D721Med (cell line): ENCODE results near the gene SBNO2.

Experiments used
- DNase-seq: peaks from one replicate; pipeline ENCODE4 v3.0.0; 2011; ENCODE audit warnings: low spot score; ENCODE audit not compliant: insufficient read length
- FAIRE-seq: peaks from 2 replicates; lab custom pipeline; 2011; peaks lifted over from hg19 to GRCh38; lab: Jason Lieb, UNC
- TF ChIP-seq, protein P1 (sequence below): IDR thresholded peaks from 2 replicates; pipeline ENCODE4 v1.5.1; 2012; ENCODE audit warnings: mild to moderate bottlenecking, control low read depth; ENCODE audit not compliant: insufficient read depth; ENCODE audit errors: missing control alignments

SBNO2 gene

DNA sequence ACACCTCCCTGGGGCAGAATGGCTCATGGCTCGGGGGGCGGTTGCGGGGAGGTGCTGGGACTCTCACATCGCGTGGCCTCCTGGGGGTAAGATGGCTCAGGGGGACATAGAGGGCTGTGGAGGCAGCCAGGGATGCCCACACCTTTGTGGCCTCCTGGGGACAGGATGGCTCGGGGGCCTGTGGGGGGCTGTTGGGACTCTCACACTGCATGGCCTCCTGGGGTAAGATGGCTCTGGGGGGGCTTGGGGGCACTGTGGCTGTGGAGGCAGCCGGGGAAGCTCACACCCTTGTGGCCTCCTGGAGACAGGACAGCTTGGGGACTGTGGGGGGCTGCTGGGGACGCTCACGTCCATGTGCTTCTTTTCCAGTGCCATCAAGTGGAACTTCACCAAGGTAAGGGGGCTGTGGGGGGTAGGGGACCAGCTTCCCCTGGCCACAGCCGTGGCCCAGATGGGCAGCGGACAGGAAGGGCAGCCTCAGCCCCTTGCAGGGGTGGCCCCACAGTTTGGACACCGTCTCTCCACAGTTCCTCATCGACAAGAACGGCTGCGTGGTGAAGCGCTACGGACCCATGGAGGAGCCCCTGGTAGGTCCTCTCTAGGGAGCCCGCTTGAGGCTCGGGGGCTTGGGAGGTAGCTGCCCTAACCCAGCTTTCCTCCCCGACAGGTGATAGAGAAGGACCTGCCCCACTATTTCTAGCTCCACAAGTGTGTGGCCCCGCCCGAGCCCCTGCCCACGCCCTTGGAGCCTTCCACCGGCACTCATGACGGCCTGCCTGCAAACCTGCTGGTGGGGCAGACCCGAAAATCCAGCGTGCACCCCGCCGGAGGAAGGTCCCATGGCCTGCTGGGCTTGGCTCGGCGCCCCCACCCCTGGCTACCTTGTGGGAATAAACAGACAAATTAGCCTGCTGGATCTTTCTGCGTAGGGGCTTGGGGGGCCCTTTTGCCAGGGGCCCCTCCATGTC, 67.9 kb downstream of the SBNO2 start:
- DNase-seq (no peak), FAIRE-seq (no peak)
- TF ChIP-seq, protein P1, sequence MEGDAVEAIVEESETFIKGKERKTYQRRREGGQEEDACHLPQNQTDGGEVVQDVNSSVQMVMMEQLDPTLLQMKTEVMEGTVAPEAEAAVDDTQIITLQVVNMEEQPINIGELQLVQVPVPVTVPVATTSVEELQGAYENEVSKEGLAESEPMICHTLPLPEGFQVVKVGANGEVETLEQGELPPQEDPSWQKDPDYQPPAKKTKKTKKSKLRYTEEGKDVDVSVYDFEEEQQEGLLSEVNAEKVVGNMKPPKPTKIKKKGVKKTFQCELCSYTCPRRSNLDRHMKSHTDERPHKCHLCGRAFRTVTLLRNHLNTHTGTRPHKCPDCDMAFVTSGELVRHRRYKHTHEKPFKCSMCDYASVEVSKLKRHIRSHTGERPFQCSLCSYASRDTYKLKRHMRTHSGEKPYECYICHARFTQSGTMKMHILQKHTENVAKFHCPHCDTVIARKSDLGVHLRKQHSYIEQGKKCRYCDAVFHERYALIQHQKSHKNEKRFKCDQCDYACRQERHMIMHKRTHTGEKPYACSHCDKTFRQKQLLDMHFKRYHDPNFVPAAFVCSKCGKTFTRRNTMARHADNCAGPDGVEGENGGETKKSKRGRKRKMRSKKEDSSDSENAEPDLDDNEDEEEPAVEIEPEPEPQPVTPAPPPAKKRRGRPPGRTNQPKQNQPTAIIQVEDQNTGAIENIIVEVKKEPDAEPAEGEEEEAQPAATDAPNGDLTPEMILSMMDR: no peak

DNA sequence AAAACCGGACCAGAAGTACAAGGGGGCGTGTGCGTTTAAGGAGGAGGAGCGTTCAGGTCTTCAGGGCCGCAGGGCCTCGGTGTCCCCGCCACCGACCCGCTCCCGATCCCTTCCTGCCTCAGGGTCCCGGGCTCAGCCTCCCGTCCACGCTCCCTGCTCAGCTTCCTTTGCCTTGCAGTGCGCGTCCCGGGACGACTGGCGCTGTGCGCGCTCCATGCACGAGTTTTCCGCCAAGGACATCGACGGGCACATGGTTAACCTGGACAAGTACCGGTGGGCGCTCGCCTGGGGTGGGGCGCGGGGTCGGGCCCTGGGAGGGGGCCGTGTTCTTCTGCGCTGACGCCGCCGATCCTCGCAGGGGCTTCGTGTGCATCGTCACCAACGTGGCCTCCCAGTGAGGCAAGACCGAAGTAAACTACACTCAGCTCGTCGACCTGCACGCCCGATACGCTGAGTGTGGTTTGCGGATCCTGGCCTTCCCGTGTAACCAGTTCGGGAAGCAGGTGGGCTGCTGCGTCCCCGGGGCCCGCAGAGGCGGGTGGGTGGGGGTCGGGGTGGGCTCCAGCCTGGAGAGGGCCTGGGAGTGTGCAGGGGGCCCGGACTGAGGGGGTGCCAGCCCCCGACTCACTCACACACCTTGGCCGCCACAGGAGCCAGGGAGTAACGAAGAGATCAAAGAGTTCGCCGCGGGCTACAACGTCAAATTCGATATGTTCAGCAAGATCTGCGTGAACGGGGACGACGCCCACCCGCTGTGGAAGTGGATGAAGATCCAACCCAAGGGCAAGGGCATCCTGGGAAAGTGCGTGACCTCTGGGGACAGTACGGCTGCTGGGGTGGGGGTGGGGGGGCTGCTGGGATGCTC, 68.8 kb downstream of the SBNO2 start:
- FAIRE-seq (no peak), DNase-seq (peak; percentile 58)
- TF ChIP-seq, protein P1: no peak

DNA sequence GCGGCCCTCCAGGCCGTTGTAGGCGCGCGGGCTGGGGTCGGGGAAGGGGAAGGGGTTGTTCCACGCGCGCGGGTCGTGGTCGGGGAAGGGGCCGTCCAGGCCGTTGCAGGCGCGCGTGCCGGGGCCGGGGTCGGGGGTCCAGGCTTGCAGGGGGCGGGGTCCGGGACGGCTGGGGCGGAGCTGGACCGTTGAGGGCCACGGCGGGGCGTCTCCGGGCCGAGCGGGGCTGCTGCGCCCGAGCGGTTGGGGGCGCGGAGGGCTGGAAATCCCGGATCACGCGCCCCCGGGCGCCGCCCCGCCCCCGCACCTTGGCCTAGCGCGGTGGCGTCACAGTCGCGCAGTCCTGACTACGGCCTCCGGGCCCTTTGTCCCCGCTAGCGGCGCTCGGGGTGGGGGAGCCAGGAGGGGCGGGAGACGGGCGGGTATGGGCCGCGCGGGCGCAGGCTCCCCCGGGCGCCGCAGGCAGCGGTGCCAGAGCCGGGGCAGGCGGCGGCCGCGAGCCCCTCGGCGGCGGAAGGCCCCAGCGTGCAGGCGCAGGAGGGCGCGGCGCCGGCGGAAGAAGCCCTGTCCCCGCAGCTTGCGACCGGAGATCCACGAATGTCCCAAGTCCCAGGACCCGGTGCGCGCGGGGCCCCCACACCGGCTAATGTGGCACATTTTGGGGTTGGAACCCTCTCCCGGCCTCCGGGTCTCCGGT, 69.6 kb downstream of the SBNO2 start:
- FAIRE-seq (no peak), DNase-seq (peak; percentile 90)
- TF ChIP-seq, protein P1: no peak

DNA sequence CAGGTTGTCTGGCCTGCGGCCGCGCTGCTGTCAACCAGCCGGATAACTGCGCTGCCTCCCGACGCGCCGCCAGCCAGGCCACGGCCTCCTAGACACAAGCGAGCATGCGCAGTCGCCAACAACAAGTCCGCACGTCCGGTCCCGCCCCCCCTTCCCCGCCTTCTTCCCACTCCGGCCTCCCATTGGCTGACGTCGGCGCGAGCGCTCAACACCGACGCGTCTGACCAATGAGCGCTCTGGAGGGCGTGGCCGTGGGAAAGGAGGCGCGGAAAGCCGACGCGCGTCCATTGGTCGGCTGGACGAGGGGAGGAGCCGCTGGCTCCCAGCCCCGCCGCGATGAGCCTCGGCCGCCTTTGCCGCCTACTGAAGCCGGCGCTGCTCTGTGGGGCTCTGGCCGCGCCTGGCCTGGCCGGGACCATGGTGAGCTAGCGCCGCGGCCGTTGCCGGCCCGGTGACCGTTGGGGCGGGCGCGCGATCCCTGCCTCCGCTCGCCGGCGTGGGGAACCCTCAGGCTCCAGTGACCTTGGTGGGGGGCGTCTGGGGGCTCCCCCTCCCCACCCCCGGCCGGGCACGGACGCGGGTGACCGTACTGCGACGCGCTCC, 70.3 kb downstream of the SBNO2 start, which contains the start of gene GPX4:
Gene GPX4, plus strand, starts transcription at position 287 of the 603 bp plus-strand sequence. Its CDS starts 50 bp downstream, at position 337.
- DNase-seq (peak; percentile 99), FAIRE-seq (no peak)
- TF ChIP-seq, protein P1: no peak

DNA sequence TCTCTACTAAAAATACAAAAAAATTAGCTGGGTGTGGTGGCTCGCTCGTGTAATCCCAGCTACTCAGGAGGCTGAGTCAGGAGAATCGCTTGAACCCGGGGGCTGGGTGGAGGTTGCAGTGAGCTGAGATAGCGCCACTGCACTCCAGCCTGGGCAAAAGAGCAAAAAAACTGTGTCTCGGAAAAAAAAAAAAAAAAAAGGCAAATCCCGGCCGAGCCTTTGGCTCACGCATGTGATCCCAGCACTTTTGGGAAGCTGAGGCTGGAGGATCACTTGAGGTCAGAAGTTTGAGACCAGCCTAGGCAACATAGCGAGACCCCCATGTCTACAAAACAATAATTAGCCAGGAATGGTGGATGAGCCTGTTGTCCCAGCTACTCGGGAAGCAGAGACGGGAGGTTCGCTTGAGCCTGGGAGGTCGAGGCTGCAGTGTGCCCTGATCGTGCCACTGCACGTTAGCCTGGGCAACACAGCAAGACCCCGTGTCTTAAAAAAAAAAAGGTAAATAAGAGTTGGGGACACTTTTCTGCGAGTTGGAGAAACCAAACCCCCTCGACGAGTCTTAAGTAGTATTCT, 70.8 kb downstream of the SBNO2 start:
- TF ChIP-seq, protein P1: no peak
- no peak for DNase-seq
- no peak for FAIRE-seq

DNA sequence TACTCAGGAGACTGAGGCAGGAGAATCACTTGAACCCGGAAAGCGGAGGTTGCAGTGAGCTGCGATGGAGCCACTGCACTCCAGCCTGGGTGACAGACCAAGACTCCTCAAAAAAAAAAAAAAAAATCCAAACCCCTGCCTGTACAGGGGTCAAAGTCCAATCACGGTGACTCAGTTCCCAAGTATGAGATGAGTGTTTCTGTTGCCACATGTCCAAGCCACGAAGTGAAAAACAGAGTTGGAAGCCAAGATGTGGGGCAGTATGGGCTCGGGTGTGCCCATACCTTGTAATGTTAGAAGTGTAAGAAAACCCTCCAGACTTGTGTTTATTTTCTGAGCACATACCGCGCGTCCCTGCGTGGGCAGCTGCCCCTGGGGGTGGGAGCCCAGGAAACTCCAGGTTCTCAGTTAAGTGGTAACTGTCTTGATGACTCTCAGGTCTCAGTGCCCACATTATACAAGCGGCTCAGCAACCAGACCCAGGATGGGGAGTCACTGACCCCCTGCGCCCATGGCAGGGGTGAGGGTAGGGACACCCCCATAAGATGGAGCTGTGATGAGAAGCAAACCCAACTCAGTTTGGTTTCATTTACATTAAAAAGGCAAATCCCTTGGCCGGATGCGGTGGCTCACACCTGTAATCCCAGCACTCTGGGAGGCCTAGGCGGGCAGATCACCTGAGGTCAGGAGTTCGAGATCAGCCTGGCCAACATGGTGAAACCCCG, 71.5 kb downstream of the SBNO2 start:
- no peak for DNase-seq
- TF ChIP-seq, protein P1: no peak
- no peak for FAIRE-seq
